GM19324 (cell line): Measurements from ENCODE around the gene FRAS1.
"Not testable (repeated sequence)": the region's sequence is repeated elsewhere in the genome, so short reads cannot be mapped to it uniquely, and the experiment has no call there.

Experiments
- ATAC-seq: cut with Tn5 transposase; IDR thresholded peaks from one replicate; pipeline ENCODE4 v1.9.1; 2021; ENCODE audit warnings: mild to moderate bottlenecking, moderate library complexity; ENCODE audit not compliant: unreplicated experiment, low FRiP score

The FRAS1 gene

GRCh38 chr4:78313754-78314120, 256.6 kb downstream of the FRAS1 start:
- no peak for ATAC-seq

GRCh38 chr4:78318126-78318525, 261.0 kb downstream of the FRAS1 start:
- no peak for ATAC-seq

GRCh38 chr4:78320349-78320935, 263.3 kb downstream of the FRAS1 start:
- ATAC-seq = no peak

GRCh38 chr4:78322032-78322431, 264.9 kb downstream of the FRAS1 start:
- no peak for ATAC-seq

GRCh38 chr4:78323439-78323838, 266.3 kb downstream of the FRAS1 start:
- ATAC-seq = no peak

- no peak for ATAC-seq
Observed at GRCh38 chr4:78324625-78325024, 267.5 kb downstream of the FRAS1 start.

- no peak for ATAC-seq
Observed at GRCh38 chr4:78325271-78326157, 268.4 kb downstream of the FRAS1 start.

DNA sequence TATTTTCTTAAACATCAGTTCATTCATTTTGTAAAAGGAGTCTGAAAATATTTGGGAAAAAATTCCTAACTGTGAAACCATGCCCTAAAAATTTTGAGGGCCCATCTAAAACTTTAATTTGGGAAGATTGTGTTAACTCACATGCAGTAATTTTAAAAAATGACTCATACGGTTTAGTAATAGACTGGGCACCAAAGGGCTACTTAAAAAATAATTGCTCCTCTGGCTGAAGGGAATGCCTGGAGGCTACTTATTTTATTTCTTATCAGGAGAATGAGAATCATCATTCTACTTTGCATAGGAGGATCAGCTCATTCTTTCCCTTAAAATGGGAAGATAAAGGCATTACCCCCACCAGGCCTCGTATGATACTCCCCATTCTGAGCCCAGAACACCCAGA, 271.5 kb downstream of the FRAS1 start:
- ATAC-seq = not testable (repeated sequence)

DNA sequence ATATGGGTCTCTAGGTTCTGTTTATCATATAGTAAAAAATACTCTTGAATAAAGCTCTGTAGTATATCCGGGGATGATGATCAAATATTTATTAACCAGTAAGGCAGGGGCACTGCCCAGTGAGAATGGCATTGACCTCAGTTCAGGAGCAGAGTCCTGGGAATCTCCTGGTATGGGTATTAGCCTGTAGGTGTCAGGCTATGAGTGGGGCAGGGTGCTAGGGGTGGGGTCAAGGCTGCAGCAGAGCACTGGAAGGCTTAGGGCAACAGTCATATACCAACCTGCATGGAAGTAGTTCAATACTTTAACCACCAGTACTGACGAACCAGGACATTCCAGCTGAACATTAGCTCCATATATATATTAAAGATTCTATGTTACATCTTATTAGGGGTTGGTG, 274.1 kb downstream of the FRAS1 start:
- ATAC-seq = no peak

DNA sequence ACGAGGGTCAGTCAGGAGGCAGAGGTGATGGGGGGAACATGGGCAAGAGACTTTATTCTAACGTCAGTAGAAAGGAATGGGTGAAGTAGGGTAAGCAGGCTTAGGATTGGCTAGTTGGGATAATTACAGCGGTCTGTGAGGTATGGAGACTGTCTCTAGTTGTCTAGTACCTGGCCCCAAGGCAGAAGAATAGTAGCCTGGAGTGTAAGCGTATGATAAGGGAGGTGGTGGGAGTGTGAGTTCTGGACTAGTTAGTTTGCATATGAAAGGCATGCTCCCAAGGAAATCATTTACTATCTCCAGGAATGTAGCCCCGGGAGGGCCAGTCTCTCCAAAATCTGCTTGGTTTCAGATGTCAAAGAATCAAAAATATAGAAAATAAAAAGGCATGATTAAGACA, 274.8 kb downstream of the FRAS1 start:
- ATAC-seq = no peak

- ATAC-seq = no peak
Observed at GRCh38 chr4:78332976-78333375, 275.9 kb downstream of the FRAS1 start.

DNA sequence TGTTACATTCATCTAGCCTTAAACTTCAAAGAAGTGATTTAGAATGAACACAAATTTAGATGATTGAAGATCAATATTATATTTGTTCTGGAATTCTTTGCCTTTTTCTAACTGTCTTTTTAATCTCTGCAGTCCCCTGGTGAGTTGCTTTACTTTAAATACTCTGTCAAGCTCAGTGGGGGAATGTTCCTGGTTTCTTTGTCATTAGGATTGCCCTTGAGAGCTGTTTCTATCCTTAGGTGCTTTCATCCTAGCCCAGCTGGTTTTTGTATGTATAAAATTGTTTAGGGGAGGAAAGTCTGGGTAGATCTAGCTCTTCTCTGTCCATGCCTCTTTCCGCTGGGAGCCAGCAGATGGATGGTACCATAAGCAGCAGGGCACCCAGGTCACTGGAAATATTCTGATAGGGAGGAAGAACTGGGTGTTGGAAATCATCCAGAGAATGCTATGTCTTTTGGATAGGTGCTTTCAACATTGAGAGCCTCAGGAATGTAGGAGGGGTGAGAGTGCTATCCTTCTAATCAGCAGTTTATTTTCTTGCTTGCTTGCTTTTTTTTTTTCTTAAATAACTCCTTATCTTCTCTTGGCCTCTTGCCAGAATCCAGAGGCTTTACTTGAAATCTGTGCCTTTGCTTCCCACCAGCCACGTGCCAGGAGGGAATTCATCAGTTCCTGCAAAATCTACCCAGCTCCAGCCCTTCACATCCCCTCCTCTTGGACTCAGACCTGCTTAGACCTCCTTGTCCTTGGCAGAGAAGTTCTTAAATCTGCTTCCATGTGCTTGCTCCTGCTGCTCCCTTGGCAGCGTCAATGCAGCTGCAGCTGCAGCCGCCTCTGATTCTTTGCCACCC, 279.2 kb downstream of the FRAS1 start:
- no peak for ATAC-seq

DNA sequence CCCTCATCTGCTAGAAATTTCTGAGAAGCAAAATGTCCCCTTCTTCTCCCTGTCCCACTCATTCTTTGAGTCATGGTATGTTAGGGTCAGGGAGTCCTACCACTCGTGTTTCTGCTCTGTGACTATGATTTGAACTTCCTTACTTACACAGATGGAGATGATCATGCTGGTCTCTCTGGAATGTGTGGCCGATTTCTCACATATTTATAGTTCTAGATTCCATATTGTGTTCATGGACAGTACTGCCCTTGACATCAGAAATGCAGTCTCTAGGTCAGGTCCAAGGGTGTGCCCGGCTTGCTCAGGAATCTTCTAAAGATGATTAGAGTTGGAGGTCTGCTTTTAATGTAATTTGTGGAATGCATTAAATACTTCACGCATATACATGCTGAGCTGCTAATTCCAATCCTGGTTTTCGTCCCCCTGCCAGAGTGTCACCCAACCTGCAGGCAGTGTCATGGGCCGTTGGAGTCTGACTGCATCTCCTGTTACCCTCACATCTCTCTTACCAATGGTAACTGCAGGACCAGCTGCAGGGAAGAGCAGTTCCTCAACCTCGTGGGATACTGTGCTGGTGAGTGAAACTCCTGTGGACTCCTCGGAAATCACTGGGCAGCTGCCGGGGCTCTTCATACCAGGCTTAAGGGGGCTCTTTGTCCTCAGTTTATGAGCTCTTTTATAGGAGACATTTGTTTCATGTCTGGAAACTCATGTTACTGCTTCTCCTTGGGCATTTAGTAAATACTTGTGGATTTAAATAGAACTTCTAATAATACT, 280.3 kb downstream of the FRAS1 start:
- ATAC-seq = no peak

DNA sequence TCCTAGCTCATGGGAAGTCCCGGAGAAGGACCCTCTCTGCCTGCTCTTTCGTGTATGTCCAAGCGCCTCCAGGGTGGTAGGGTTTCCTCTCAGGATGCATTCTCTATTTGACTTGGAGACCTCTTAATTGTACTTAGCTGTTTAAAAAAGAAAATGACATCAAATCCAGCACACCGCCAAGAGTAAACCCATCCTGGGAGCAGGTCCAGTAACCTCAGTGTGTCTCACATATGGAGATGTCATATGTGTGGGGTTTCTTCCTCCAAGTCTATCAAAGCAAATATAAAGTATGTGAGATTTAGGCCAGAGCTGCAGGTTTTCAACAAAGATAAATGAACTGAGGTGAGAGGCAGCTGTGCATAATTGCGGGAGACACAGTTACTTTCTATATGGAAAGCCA, 285.0 kb downstream of the FRAS1 start:
- no peak for ATAC-seq

GRCh38 chr4:78343682-78344081, 286.6 kb downstream of the FRAS1 start:
- ATAC-seq = no peak

- no peak for ATAC-seq
Observed at GRCh38 chr4:78345237-78345636, 288.1 kb downstream of the FRAS1 start.

DNA sequence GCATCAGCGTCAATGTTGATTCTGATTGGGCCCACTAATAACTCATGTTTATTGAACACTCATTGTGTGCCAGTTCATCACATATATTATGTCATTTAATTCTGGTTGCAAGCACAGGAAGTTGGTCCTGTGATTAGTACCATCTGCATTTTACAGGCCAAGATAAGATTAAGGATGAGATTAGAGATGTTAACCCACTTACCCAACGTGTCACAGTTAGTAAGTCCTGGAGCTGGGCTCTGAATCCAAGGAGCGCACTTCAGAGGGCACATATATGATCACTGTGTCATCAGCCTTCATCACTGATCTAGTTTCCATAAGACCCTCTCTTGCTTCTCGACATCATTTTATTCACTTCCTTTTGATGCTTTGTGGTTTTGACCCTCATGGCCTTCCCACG, 289.1 kb downstream of the FRAS1 start:
- ATAC-seq = no peak

DNA sequence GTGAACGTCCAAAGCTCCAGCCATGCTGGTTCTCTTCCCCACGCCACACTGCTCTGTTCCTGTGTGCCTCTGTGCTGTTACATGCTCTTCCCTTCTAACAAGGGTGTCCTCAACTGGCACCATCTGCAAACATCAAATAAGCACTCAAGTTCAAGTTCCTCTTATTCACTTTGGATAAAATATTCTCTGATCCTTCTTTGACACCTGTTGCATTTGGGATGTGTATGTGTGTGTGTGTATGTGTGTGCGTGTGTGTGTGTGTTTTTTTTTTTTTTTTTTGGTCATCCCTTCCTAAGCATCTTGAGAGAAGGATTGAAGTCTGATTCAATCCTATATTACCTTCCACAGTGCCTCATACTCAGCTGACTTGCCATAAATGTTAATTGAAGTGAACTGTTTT, 290.4 kb downstream of the FRAS1 start:
- ATAC-seq = no peak

DNA sequence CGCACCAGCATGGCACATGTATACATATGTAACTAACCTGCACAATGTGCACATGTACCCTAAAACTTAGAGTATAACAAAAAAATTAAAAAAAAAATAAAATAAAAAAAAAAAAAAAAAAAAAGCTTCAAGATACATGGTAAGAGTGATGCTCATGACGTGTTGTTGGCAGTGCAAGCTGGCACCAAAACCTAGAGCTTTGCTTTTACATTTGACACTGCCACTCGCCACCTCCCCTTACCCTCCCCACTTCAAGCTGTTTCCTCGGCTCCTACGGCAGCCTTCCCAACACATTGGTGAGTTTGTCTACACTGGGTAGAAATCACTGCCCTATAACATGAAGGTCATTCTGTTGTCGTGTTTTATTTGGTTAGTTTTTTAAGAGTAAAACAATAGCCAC, 296.8 kb downstream of the FRAS1 start:
- no peak for ATAC-seq

GRCh38 chr4:78354782-78355181, 297.7 kb downstream of the FRAS1 start:
- no peak for ATAC-seq

DNA sequence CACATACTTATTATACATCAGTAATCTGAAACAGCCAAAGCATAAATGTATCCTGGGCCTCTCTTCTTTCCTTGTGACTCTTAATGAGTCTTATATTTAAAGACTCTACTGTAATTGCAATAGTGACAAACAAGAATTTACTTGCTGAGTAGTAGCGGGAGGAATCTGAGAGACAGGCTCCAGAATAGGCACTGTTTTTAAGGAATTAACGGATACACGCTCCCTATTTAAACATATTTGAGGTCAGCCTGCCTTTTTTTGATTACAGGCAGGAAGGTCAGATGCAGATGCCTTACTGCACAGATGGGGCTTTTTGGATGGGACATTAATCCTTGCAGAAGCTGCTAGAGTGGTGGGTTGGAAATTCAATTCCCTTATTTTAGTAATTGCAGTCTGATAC, 298.2 kb downstream of the FRAS1 start:
- no peak for ATAC-seq
